ENCODE results near the gene RGL1.

RGL1 gene

DNA sequence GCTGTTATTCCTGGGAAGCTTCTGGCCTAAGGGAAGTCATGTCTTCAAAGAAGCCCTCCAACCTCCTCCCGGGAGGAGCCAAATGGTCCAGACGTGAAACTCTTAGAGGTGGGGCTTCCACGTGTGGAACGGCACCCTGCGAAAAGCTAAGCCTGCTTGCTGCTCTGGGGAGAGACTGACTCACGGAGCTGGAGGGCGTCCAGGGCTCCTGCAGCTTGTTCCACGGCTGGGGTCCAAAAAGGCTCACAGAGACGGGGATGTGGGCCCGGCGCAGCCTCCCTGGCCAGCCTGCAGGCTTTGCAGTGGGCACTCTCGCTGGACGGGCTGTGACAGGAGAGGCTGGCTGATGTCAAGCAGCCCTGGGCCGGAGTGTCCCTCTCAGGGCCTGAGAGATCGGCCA is 127.5 kb downstream of the RGL1 start:
- in situ Hi-C loops (cut with HindIII; ENCODE audit: low sequenced_read_pairs): no loop called here
- peak; percentile 83 for DNase-seq (ENCODE audit: low read depth)
- no peak overlapping the region for H3K4me3 ChIP-seq (ENCODE audit: low read depth, low read length)
- TF ChIP-seq, protein P1, sequence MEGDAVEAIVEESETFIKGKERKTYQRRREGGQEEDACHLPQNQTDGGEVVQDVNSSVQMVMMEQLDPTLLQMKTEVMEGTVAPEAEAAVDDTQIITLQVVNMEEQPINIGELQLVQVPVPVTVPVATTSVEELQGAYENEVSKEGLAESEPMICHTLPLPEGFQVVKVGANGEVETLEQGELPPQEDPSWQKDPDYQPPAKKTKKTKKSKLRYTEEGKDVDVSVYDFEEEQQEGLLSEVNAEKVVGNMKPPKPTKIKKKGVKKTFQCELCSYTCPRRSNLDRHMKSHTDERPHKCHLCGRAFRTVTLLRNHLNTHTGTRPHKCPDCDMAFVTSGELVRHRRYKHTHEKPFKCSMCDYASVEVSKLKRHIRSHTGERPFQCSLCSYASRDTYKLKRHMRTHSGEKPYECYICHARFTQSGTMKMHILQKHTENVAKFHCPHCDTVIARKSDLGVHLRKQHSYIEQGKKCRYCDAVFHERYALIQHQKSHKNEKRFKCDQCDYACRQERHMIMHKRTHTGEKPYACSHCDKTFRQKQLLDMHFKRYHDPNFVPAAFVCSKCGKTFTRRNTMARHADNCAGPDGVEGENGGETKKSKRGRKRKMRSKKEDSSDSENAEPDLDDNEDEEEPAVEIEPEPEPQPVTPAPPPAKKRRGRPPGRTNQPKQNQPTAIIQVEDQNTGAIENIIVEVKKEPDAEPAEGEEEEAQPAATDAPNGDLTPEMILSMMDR (IDR thresholded peaks at IDR 0.05; ENCODE audit: low read depth, low read length, missing control alignments): no peak

DNA sequence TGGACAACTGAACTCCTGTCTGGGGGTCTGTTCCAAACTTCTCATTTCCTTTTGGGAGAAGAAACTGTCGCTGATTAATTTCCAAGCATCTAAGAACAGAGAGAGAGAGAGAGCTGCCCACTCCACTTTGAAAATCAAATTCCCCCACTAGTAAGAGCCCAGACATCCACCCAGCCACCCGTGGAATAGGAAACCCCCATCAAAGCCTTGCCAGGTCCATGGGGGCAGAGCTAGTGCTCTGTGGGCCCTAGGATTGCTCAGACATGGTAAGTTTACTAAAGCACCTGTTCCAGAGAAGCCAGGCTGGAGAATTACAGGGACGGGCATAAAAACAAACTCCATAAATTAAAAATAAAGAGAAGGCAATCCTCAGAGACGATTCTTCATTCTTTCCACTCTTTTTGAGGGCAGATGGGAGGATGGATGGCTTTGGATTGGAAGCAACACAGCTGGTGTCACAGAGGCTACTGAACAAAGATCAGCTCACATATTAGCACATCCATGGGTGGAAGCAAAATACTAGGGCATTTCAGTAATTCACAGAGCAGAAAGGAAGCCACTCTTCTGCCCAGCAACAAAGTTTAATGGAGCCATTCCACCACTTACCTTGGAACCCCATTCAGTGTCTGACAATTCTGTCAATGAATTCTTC is 128.7 kb downstream of the RGL1 start:
- in situ Hi-C loops (cut with HindIII; ENCODE audit: low sequenced_read_pairs): no loop called here
- TF ChIP-seq, protein P1 (IDR thresholded peaks at IDR 0.05; ENCODE audit: low read depth, low read length, missing control alignments): no peak
- DNase-seq (ENCODE audit: low read depth): no peak
- H3K4me3 ChIP-seq (ENCODE audit: low read depth, low read length): no peak overlapping the region

DNA sequence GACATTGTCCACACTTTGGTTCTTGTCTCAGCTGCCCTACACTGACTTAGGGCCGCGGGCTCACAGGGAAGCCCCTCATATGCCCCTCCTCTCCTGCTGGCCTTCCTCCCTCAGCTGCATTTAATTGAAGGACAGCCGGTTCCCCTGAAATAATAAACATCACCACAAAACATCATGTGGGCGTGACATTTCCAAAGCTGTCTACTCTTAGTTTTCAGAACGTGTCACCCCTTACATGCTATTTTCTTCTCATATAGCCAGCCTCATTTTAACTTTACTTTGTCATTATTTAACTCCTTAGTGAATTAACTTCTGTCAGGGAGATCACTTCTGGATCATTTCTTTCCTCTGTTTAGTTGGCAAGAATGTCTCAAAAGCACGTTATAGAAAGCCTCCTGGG is 129.4 kb downstream of the RGL1 start:
- H3K4me3 ChIP-seq (ENCODE audit: low read depth, low read length): no peak overlapping the region
- TF ChIP-seq, protein P1 (IDR thresholded peaks at IDR 0.05; ENCODE audit: low read depth, low read length, missing control alignments): no peak
- in situ Hi-C loops (cut with HindIII; ENCODE audit: low sequenced_read_pairs): no loop called here
- DNase-seq (ENCODE audit: low read depth): no peak

DNA sequence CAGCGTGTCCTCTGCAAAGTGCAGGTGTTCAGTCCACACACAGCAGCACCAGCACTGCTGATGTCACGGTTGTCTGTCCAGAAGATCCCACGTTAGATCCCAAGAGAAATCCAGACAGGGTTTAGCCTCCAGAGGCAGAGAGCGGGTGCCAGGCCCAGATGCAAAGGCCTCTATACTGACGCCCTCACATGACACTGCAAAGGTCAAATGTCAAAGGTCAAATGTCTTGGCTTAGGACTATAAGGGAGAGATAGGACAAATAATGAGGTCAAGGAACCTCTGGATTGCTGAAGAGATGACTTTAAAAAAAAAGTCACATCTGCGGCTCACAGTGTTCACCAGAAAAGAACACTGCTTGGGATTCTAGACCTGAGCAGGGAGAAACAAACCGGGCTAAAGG is 131.1 kb downstream of the RGL1 start:
- DNase-seq (ENCODE audit: low read depth): no peak
- TF ChIP-seq, protein P1 (IDR thresholded peaks at IDR 0.05; ENCODE audit: low read depth, low read length, missing control alignments): no peak
- no peak overlapping the region for H3K4me3 ChIP-seq (ENCODE audit: low read depth, low read length)
- in situ Hi-C loops (cut with HindIII; ENCODE audit: low sequenced_read_pairs): no loop called here

DNA sequence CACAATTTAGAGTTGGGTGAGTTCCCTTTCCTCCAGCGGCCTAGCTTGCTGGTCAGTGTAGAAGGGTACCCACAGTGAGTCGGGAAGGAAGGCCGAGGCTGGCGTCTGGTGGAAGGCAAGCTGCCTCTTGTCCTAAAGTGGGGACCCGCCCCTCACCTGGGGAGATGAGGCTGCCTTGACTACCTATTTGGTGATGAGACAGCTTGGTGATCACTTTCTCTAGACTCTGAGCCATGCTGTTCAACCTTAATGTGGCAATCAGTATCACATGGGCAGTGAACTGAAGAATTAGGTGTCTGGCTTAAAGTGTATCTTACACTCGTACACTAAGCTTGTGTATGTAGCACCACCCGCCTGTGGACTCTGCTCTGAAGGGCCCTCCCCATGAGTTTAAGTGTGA is 131.9 kb downstream of the RGL1 start:
- in situ Hi-C loops (cut with HindIII; ENCODE audit: low sequenced_read_pairs): no loop called here
- TF ChIP-seq, protein P1 (IDR thresholded peaks at IDR 0.05; ENCODE audit: low read depth, low read length, missing control alignments): no peak

DNA sequence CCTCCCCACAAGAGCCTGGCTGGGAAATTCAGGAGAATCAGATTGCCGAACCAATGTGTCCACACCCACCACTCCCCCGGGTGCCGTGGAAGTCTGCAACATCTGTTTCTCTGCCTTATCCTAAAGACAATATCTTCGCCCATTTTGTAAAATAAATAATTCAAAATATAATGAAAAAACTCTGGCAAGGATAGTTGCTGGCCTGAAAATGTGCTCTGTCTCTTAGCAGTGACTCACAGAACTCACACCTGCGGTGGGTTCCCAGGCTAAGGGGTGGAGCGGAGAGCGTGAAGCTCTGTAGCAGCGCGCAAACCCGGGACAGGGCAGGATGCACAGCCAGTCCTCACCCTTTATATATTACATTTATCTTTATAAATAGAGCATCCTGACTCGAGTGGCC is 132.7 kb downstream of the RGL1 start:
- in situ Hi-C loops (cut with HindIII; ENCODE audit: low sequenced_read_pairs): no loop called here
- TF ChIP-seq, protein P1 (IDR thresholded peaks at IDR 0.05; ENCODE audit: low read depth, low read length, missing control alignments): no peak
- no peak overlapping the region for H3K4me3 ChIP-seq (ENCODE audit: low read depth, low read length)
- DNase-seq (ENCODE audit: low read depth): no peak

More for the DNA sequence above, 131.9 kb downstream of the RGL1 start:
- no peak for DNase-seq (ENCODE audit: low read depth)
- no peak overlapping the region for H3K4me3 ChIP-seq (ENCODE audit: low read depth, low read length)
